PC-3 (cell line): ENCODE measurements around the gene ADAMTSL5.

ENCODE experiments used
- CTCF ChIP-seq: fragments of 300-600 bp; sonication (generic); conservative IDR thresholded peaks from 2 replicates; pipeline ENCODE4 v1.5.1; 2017; ENCODE audit warnings: antibody characterized with exemption, low read depth, mild to moderate bottlenecking, low read length
- EZH2 ChIP-seq: fragments of 300-600 bp; sonication (generic); IDR thresholded peaks from one replicate; pipeline ENCODE4 v1.6.1; 2017; ENCODE audit warnings: antibody characterized with exemption, mild to moderate bottlenecking, low read length; ENCODE audit not compliant: unreplicated experiment
- EZH2phosphoT487 ChIP-seq: fragments of 300-600 bp; sonication (generic); IDR thresholded peaks from 2 replicates; pipeline ENCODE4 v1.6.1; 2018; ENCODE audit warnings: mild to moderate bottlenecking, antibody characterized with exemption, low read length, borderline replicate concordance

- TF ChIP-seq CTCF (peak; percentile 41), EZH2 (no peak), EZH2phosphoT487 (no peak)
These were observed 41.2 kb downstream of the ADAMTSL5 start for GRCh38 chr19:1471515-1472160.
